ENCODE results near the gene TMEM132E. TPM values are rescaled to one million over a fixed set of nuclear protein-coding genes. Genes with fewer than 3 reads are reported as not detected.
"Not testable (repeated sequence)": the region's sequence is repeated elsewhere in the genome, so short reads cannot be mapped to it uniquely, and the experiment has no call there.

TMEM132E gene, protein sequence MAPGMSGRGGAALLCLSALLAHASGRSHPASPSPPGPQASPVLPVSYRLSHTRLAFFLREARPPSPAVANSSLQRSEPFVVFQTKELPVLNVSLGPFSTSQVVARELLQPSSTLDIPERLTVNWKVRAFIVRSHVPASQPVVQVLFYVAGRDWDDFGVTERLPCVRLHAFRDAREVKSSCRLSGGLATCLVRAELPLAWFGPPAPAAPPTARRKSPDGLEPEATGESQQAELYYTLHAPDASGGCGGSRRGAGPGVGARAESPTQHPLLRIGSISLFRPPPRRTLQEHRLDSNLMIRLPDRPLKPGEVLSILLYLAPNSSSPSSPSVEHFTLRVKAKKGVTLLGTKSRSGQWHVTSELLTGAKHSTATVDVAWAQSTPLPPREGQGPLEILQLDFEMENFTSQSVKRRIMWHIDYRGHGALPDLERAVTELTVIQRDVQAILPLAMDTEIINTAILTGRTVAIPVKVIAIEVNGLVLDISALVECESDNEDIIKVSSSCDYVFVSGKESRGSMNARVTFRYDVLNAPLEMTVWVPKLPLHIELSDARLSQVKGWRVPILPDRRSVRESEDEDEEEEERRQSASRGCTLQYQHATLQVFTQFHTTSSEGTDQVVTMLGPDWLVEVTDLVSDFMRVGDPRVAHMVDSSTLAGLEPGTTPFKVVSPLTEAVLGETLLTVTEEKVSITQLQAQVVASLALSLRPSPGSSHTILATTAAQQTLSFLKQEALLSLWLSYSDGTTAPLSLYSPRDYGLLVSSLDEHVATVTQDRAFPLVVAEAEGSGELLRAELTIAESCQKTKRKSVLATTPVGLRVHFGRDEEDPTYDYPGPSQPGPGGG (N-terminal part only)
- polyA plus RNA-seq (ENCODE audit: low read depth in 6 of 6) = under 1 TPM in 1 of 6 donors, not detected in 5; 0.05 TPM

DNA sequence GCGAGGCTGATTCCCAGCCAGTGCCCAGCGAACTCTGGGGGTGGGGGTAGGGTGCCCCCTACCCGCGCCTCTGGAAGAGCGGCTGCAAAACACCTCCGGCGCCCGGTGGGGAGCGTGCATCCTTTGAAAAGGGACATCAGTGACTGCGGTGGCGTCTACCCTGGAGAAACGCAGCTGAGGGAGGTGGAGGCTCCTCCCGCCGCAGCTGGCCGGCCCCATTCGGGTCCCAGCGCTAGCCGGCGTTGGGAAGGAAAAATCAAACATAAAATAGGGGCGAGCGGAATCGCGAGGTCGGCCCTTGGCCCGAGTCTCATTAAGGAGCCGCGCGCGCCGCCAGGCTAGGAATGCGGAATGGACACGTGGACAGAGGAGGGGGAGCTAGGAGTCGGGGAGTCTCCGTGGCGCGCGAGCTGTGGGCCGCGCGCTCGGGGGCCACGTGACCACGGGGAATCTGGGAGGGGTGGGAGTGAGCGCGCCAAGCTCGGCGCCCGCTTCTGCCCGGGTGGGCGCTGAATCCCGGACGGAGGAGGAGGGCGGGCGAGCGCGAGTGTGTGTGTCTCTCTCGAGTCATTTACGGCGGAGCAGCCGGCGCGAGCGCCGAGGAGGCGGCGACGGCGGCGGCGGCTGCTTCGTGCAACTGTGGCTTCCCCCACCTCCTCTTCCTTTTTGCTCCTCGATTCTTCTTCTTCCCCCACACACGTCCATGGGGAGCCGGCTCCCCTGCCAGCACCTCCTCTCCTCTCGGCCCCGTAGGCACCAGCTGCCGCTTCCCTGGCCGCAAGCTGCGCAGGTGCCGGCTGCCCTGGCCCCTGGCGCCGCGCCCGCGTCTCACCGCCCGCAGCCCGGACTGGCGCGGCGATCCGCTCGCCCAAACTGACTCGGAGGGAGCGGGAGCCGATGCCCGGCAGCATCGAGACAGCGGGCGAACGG is at the start of gene TMEM132E:
TMEM132E (plus strand) TSS at position 566 of the 930 bp plus-strand sequence. CDS start 1,495 bp downstream, outside the sequence.
- Mint-ChIP-seq H3K4me3 (peak within 1 kb of the TSS; percentile 73 to 87 (median 79)), H3K36me3 (no peaks in the 10 kb centered on the region), H3K27me3 (peaks cover 60 to 92% (median 82%) of the 10 kb centered on the region in 3 donors), H3K4me1 (peaks cover 5 to 25% (median 22%) of the 10 kb centered on the region in 3 donors), H3K27ac (no peak within 1 kb of the TSS), H3K9me3 (peaks cover 0 to 5% (median 0%) of the 10 kb centered on the region in 7 donors)
- DNase-seq (no peak), ATAC-seq (ENCODE audit: low read depth in 2 of 2) (no peak)

GRCh38 chr17:34530918-34531317 is 48.5 kb upstream of the TMEM132E start:
- Mint-ChIP-seq H3K9me3 (no peaks in the 10 kb centered on the region), H3K36me3 (no peaks in the 10 kb centered on the region), H3K4me1 (no peaks in the 10 kb centered on the region), H3K27ac (no peak overlapping the region), H3K27me3 (peaks cover 54 to 72% (median 62%) of the 10 kb centered on the region in 3 donors), H3K4me3 (no peak overlapping the region)
- no peak for ATAC-seq (ENCODE audit: low read depth in 2 of 2)
- DNase-seq = no peak

DNA sequence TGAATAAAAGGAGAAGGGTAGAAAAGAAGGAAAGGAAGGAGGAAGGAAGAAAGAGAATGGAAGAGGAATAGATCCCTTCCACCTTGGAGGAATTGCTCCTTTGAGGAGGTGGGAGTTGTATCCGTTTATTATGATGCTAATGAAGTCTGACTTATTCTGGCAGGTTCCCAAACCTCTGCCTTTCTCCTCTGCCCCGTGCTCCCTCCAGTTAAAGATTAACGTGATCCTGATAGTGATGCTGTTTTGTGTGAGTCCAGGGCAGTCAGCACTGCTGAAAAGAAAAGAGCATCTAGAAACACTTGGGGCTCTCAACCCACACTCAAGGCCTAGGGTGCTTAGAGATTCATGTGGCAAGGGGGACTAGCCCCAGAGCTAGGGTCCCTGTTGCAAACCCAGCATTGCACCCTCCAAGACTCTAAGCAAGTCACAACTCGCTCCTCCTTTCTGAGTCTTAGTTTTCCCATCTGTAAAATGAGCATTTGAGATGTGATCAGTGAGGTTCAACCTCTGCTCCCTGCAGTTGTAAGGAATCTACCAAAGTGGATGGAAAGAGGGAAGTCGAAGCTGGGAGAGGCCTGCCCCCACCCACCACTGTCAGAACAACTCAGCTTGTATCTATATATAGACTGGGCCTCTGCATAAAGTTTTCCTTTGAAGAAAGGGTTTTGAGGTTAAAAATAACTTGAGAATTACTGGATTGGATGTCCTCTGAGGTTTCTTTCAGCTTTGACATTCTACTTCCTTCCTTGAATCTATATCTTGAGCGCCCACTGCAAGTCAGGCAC is 46.9 kb upstream of the TMEM132E start:
- Mint-ChIP-seq H3K36me3 (no peaks in the 10 kb centered on the region), H3K4me1 (no peaks in the 10 kb centered on the region), H3K4me3 (no peak overlapping the region), H3K9me3 (no peaks in the 10 kb centered on the region), H3K27me3 (peaks cover 52 to 83% (median 78%) of the 10 kb centered on the region in 3 donors), H3K27ac (no peak overlapping the region)
- no peak for DNase-seq
- ATAC-seq (ENCODE audit: low read depth in 2 of 2) = no peak

GRCh38 chr17:34533806-34534527 is 45.4 kb upstream of the TMEM132E start:
- Mint-ChIP-seq H3K4me1 (no peaks in the 10 kb centered on the region), H3K36me3 (no peaks in the 10 kb centered on the region), H3K27me3 (peaks cover 50 to 74% (median 65%) of the 10 kb centered on the region in 3 donors), H3K27ac (no peak overlapping the region), H3K9me3 (no peaks in the 10 kb centered on the region), H3K4me3 (no peak overlapping the region)
- no peak for DNase-seq
- no peak for ATAC-seq (ENCODE audit: low read depth in 2 of 2)

DNA sequence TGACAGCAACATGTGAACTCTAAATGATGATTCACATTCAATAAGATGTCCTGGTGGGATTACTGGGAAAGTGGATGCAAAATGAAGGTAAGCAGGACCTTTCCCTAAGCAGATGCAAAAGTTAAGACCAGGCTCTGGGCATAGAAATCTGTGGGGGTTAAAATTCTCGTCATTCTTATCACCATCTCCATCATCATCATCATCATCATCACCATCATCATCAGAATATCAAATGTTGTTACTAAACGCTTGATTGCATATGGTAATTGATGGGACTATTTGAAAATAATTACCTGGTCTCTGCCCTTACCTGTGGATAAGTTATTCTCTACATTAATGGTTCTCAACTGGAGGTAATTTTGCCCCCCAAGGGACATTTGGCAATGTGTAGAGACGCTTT is 41.9 kb upstream of the TMEM132E start:
- peaks cover 0 to 3% (median 0%) of the 10 kb centered on the region in 3 donors for H3K4me1 Mint-ChIP-seq
- peaks cover 38 to 72% (median 69%) of the 10 kb centered on the region in 3 donors for H3K27me3 Mint-ChIP-seq
- no peaks in the 10 kb centered on the region for H3K9me3 Mint-ChIP-seq
- H3K27ac Mint-ChIP-seq = no peak overlapping the region
- H3K4me3 Mint-ChIP-seq = no peak overlapping the region
- ATAC-seq (ENCODE audit: low read depth in 2 of 2) = no peak
- no peaks in the 10 kb centered on the region for H3K36me3 Mint-ChIP-seq
- no peak for DNase-seq

- DNase-seq; H3K36me3 Mint-ChIP-seq; H3K27ac Mint-ChIP-seq; H3K4me1 Mint-ChIP-seq; H3K4me3 Mint-ChIP-seq; ATAC-seq (ENCODE audit: low read depth in 2 of 2); H3K9me3 Mint-ChIP-seq: not testable (repeated sequence)
- peaks cover 40 to 66% (median 65%) of the 10 kb centered on the region in 3 donors for H3K27me3 Mint-ChIP-seq
Observed at GRCh38 chr17:34538582-34538981, 40.8 kb upstream of the TMEM132E start.

DNA sequence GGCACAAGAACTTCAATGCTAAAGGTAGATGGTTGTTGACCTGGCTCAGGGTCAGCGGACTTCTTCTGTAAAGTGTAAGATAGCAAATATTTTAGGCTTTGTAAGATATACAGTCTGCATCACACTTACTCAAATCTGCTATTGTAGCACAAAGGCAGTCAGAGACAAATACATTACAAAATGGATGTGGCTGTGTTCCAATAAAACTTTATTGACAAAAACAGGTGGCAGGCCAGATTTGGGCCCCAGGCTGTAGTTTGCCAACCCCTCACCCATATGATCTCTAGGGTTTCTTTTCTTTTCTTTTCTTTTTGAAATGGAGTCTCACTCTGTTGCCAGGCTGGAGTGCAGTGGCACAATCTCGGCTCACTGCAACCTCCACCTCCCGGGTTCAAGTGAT is 39.5 kb upstream of the TMEM132E start:
- no peaks in the 10 kb centered on the region for H3K9me3 Mint-ChIP-seq
- no peak overlapping the region for H3K4me3 Mint-ChIP-seq
- H3K27me3 Mint-ChIP-seq = peaks cover 31 to 63% (median 60%) of the 10 kb centered on the region in 3 donors
- peaks cover 0 to 3% (median 0%) of the 10 kb centered on the region in 3 donors for H3K4me1 Mint-ChIP-seq
- no peaks in the 10 kb centered on the region for H3K36me3 Mint-ChIP-seq
- DNase-seq (no peak), ATAC-seq (ENCODE audit: low read depth in 2 of 2) (no peak)
- H3K27ac Mint-ChIP-seq = no peak overlapping the region

DNA sequence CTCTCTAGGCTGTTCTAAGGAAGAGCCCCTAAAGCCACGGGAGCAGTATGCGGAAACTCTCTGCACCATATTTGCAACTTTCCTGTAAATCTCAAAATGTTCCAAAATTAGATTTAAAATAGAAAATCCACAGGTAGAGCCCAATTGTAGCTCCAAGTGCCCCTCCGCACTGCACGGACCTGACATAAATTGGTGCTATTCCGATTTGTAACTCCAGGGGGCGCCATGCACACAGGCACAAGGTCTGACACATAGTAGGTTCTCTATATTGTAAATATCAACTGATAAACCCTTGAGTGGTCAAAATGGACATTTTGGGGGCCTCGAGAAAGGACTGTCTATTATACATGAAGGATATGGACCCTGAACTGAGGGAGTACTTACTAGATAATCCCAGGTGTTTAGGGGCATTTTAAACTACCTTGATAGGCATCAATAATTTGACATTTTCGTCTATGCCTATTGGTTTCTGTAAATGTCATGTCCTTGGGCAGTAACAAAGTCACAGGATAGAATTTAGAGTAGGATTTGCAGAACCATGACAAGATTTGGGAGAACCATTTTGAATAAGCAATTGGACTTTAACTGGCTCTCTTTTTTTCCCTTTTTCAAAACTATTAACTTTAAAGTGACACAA is 36.6 kb upstream of the TMEM132E start:
- Mint-ChIP-seq H3K4me3 (no peak overlapping the region), H3K9me3 (no peaks in the 10 kb centered on the region), H3K4me1 (peaks cover 0 to 3% (median 0%) of the 10 kb centered on the region in 3 donors), H3K27ac (no peak overlapping the region), H3K27me3 (peaks cover 17 to 48% (median 47%) of the 10 kb centered on the region in 3 donors), H3K36me3 (no peaks in the 10 kb centered on the region)
- DNase-seq (peak; percentile 17), ATAC-seq (ENCODE audit: low read depth in 2 of 2) (peak in 1 of 2 donors; percentile 39)

DNA sequence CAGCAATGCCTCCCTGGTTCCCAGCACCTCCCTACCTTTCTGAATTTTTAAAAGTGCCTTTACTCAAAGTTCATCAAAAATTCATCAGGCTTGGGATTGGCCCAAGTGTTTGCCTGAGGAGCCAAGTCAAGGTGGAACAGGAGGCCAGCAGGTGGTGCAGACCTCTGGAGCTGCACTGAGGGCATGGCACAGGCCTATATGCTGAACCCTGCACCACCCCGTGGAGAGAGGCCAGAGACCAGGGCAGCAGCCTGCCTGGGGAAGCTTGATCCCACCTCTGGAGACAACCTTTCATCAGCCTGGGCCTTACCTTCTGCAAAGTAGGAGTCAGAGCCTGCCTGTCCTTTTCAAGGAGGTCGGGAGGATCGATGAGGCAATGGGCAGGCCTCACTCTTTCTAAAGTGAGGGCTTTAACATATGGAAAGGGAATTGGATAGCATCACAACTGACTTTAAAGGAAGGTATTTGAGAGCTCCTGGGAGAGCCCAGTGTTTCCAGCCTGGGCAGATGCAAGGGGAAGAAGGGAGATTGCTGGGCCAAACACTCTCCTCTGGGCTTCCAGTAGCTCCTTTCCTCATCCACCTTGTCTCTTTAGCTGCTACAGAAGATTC is 31.8 kb upstream of the TMEM132E start:
- Mint-ChIP-seq H3K4me3 (no peak overlapping the region), H3K36me3 (no peaks in the 10 kb centered on the region), H3K27me3 (peaks cover 30 to 46% (median 44%) of the 10 kb centered on the region in 3 donors), H3K4me1 (no peaks in the 10 kb centered on the region), H3K27ac (peak overlapping the region in 1 of 6 donors; percentile 58), H3K9me3 (no peaks in the 10 kb centered on the region)
- no peak for DNase-seq
- no peak for ATAC-seq (ENCODE audit: low read depth in 2 of 2)

- no peaks in the 10 kb centered on the region for H3K4me1 Mint-ChIP-seq
- no peak for ATAC-seq (ENCODE audit: low read depth in 2 of 2)
- H3K27ac Mint-ChIP-seq = no peak overlapping the region
Observed at GRCh38 chr17:34549966-34550365, 29.4 kb upstream of the TMEM132E start.

GRCh38 chr17:34553907-34554306 is 25.5 kb upstream of the TMEM132E start:
- Mint-ChIP-seq H3K27me3 (peaks cover 28 to 49% (median 45%) of the 10 kb centered on the region in 3 donors), H3K27ac (no peak overlapping the region), H3K4me1 (no peaks in the 10 kb centered on the region), H3K36me3 (no peaks in the 10 kb centered on the region), H3K9me3 (no peaks in the 10 kb centered on the region), H3K4me3 (no peak overlapping the region)
- DNase-seq (no peak), ATAC-seq (ENCODE audit: low read depth in 2 of 2) (no peak)

More at GRCh38 chr17:34549966-34550365, 29.4 kb upstream of the TMEM132E start:
- H3K9me3 Mint-ChIP-seq = no peaks in the 10 kb centered on the region
- peaks cover 29 to 55% (median 51%) of the 10 kb centered on the region in 3 donors for H3K27me3 Mint-ChIP-seq
- peak overlapping the region in 1 of 8 donors; percentile 15 for H3K4me3 Mint-ChIP-seq
- H3K36me3 Mint-ChIP-seq = no peaks in the 10 kb centered on the region
- no peak for DNase-seq
